C4-2B (cell line): ENCODE results near the gene IWS1.
"Not testable (repeated sequence)": the region's sequence is repeated elsewhere in the genome, so short reads cannot be mapped to it uniquely, and the experiment has no call there.

ENCODE experiments used
- CTCF ChIP-seq: fragments of 450-650 bp; conservative IDR thresholded peaks from 2 replicates; pipeline ENCODE4 v1.5.1; 2017; ENCODE audit warnings: mild to moderate bottlenecking
- ZFX ChIP-seq: fragments of 450-650 bp; IDR thresholded peaks from 2 replicates; pipeline ENCODE4 v1.6.1; 2017

GRCh38 chr2:127543013-127543501, 16.8 kb upstream of the IWS1 start:
- TF ChIP-seq CTCF, ZFX: not testable (repeated sequence)
